HG03575 (cell line): ENCODE measurements around the gene OSBPL10.
"Not testable (repeated sequence)": the region's sequence is repeated elsewhere in the genome, so short reads cannot be mapped to it uniquely, and the experiment has no call there.

ENCODE experiments used
- ATAC-seq: cut with Tn5 transposase; IDR thresholded peaks from one replicate; pipeline ENCODE4 v1.9.1; 2021; ENCODE audit not compliant: unreplicated experiment, insufficient number of reproducible peaks, low FRiP score; ENCODE audit errors: extremely low read depth

Gene OSBPL10

DNA sequence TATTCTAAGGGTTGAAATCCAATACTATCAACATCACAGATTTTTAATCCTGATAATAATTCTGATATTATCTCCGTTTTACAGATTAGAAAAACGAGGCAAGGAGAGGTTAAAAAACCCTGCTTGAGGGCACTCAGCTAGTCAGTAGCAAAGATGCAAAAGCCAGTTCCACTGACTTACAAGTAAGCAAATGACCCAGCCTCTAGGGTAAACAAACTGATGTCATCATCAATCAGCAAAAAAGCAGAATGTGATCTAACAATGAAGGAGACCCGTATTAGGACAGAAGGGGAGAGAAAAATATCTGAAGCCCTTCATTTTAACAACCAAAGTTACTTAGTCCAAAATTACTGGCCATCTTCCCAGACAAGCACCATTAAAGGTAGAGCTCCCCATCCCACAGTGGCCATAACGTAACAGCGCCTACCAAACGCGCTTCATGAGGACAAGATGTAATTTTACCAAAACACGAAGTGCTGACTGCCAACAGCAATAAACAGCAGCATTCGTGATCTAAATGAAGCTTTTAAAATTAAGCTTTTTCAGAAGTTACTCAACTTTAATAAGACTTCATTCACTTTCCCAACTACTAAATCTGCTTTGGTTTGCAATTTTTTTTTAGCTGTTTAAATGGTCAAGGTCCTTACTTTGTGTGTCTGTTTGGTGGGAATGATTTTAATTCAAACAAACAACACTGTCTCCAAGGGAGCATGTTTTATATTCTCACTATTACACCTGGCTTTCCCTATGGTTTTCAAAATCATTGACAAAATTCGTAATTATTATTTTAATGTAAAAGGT lies 176.6 kb downstream of the OSBPL10 start:
- ATAC-seq = no peak

DNA sequence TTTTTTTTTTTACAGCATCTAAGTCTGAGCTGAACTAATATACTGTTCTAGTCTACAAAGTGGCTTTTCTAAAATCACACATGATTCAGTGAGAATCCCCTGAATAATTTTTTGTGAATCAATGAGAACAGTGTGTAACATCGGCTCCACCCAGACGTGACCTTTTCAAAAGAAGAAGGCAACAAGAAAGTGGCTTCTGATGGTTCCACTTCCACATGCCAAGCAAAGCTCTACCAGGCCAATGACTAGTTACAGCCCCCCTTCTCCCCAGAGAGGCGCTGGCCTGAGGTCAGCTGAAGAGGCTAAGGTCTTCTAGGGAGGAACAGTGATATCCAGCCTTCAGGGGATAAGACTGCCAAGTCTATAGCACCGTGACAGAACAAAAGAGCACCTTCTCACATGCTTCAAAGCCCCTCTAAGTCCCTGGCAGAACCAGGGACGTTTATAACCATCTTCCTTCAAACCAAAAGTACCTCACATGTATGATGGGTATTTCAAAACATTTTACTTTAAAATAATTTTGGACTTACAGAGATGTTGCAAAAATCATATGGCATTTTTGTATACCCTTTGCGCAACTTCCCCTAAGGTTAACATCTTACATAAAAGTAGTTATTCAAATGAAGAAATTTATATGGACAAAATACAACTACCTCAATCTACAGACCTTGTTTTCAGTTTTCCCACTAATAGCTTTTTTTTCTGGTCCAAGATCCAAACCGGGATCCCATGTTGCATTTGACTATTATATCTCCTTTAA lies 177.9 kb downstream of the OSBPL10 start:
- ATAC-seq = no peak

DNA sequence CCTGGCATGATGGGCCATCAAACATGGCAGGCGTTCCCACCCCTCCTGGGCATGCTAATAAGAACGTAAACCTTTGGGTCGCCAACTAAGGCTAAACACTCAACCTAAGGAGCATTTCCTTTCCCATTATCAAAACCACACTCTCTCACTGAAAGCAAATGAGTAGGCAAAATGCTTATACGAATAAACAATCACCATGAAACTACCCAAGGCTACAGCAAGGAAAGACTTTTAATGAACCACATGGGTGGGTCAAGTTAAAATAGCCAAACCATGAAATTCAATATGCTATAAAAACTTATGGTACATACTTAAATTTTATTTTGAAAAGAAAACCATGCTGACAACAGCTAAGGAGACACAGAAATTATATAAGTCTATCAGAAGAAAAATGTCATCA lies 180.6 kb downstream of the OSBPL10 start:
- ATAC-seq = no peak

DNA sequence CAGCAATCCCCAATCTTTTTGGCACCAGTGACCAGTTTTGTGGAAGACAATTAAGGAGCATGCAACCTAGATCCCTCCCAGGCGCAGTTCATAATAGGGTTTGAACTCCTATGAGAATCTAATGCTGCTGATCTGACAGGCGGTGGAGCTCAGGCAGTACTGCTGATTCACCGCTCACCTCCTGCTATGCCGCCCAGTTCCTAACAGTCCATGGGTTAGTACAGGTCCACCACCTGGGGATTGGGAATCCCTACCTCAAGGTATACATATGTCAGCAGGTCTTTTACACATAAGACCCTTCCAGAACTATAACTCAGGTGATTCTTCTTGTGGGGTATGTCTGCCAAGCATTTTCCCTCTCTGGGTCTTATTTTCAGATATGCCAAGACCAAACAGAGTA lies 182.2 kb downstream of the OSBPL10 start:
- no peak for ATAC-seq

DNA sequence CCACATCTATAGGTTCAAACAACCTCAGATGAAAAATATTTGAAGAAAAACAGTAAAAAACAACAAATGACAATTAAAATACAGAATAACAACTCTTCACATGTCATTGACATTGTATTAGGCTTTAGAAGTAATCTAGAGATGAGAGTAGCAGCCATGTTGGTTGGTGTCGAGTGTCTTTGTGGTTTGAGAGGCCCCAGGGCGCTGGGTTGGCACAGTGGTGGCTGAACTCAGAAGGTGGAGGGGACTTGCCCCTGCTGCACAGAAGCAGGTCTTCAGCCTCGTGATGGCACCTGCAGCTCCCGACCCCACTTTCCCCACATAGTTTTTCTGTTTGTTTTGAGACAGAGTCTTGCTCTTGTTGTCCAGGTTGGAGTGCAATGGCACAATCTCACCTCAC lies 187.2 kb downstream of the OSBPL10 start:
- ATAC-seq = no peak

DNA sequence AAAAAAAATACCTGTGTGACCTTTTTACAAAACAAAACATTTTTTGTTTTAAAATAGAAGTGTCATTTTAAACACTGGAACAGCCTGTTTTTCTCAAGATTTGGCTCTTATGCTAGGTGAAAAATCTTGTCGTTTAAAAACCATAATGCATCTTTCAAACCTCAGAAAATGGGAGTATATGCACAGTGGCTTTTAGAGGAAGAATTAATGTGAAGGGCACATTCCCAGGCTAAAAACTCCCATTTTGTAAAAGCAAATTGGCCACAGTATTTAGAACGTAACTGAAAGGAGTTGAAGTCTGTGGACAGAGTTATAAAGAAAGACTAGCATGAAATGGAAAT lies 190.0 kb downstream of the OSBPL10 start:
- no peak for ATAC-seq

DNA sequence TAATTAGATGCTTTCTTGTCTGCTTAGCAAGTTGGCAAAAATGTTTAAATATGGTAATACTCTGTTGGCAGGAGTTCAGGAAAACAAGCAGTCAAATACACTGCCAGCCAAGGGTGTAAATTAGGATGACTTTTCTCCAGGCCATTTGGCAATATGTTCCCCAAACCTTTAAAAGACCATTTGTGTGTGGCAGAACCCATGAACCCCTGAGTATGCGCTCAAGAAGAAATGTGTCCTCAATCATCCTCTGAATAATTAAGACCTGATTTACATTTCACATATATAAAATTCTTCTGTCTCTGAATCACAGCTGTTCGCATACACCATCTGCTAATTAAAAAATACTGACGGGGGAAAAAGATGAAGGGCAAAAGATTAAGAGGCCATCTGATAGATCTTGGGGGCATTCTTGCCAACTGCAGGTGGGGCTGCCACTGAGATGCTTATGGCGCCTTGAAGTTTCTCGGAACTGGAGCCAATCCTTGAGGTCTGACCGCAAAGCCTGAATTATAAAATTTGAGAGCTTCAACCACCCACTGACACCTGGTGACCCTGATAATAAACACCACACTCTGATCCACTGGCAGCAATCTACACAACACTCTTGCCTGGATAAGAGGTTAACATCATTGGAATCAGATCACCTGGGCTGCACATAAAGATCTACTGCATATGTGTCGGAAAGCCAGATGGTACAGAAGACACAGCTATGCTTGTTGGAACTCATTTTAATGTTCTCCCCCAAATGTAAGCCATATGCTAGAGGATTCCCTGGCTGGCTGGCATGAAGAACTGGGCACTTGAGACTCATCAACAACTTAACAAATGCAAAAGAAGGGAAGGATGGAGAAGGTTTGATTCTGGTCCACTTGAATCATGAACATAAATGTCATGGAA lies 190.6 kb downstream of the OSBPL10 start:
- no peak for ATAC-seq

DNA sequence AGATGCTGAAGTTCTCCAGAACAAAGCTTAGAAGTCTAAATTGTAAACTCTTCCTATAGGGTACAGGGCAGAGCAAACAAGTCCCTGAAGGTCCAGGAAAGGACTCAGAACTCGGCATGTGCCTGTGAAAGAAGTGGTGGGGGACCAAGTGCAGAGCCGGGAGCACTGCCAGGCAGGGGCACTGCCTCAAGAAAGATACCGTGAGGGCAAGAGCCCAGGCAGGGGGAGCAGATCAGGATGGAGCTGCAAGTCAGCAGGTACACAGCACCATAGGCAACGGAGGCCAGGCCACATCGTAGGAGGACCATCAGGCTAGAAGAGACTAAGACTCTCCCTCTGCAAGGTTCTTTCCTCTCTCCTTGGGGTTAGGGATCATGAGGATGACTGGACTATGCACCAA lies 191.6 kb downstream of the OSBPL10 start:
- ATAC-seq = no peak

DNA sequence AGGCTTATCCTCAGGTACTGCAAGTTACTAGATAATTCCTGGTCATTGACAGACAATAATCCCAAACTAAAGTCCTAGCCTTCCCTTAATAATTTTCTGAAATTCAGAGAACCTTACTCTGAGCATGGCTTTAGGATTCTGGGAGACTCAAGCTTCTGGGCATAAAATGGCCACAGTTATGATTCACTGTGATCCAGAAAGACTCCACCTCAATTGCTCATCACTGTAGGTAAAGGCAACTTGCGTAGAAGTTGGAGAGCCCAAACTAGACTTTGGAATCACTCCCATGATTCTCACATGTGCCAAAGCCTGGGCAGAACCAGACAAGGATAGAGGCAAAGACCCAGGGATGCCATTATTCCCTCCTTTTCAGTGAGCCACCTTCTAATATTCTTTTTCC lies 195.3 kb downstream of the OSBPL10 start:
- no peak for ATAC-seq

DNA sequence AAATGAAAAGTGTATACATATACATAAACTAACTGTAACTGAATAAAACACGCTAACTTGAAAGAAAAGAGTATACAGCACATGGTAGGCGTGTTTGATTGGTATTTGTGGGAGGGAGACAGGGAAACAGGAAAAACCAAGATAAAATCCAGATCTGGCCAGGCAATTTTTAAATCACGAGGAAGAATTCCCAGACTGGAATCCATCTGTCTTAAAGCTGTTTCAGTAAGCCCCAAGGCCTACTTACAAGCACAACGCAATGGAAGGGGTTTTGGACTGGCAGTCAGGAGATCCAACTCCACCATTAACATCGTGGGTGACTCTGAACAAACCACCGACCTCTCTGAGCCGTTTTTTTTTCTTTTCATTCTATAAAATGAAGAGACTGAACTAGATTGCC lies 195.8 kb downstream of the OSBPL10 start:
- no peak for ATAC-seq

DNA sequence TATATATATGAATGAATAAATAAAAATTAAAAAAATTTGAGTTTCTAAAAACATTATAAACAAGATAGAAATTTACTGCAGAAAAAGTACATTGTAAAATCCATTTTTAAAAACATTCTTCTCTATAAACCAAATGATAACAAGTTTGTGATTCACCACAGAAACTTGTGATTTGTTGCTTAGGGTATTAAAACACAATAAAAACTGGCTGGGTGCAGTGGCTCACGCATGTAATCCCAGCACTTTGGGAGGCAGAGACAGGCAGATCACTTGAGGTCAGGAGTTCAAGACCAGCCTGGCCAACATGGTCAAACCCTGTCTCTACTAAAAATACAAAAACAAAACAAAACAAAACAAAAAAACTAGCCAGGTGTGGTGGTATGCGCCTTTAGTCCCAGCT lies 197.2 kb downstream of the OSBPL10 start:
- not testable (repeated sequence) for ATAC-seq

DNA sequence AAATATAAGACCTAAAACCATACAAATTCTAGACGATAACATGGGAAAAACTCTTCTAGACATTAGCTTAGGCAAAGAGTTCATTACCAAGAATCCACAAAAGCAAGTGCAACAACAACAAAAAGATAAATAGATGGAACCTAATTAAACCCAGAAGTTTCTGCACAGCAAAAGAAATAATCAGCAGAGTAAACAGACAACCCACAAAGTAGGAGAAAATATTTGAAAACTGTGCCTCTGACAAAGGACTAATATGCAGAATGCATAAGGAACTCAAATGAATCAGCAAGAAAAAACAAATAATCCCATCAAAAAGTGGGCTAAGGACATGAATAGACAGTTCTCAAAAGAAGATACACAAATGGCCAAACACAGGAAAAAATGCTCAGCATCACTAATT lies 198.8 kb downstream of the OSBPL10 start:
- not testable (repeated sequence) for ATAC-seq

DNA sequence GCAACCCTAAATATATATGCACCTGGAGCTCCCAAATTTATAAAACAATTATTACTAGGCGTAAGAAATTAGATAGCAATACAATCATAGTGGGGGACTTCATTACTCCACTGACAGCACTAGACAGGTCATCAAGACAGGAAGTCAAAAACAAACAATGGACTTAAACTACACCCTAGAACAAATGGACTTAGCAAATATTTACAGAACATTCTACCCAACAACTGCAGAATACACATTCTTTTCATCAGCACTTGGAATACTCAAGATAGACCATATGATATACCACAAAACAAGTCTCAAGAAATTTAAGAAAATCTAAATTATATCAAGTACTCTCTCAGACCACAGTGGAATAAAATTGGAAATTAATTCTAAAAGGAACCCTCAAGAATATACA lies 201.5 kb downstream of the OSBPL10 start:
- no peak for ATAC-seq

DNA sequence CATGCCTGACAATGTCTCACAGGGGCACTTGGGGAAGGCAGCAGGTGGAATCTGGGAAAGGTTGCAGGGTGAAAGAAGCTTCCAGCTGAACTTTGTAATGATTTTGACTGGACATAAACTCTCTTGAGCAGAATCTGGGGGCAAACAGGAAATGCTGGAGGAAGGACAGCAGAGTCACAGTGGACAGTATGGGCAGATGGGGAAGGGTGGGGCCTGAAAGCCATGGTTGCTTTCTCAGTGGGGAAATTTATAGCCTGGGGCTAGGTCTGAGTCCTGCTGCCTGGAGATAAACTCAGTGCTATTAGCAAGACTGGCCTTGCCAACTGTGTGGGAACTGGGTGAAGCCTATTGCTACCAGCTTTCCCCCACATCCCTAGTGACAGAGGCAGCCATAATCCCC lies 203.2 kb downstream of the OSBPL10 start:
- no peak for ATAC-seq

DNA sequence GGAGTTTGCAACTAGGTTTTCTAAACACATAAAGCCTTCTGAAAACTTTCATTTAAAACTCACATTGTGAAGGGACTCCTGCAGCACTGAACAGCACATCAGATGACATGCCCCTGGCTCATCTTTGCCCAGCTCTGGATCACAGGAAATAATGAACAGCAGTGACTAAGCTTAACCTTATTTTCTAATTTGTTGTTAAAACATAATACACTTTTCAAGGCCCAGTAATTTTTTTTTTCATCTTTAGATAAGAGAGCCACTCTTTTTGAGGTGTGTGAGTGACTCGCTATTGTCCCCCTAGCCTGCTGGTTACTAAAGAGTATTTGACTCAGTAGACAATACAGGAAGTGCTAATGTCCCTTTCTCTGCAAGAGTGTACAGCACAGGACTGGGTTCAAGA lies 204.0 kb downstream of the OSBPL10 start:
- ATAC-seq = no peak

DNA sequence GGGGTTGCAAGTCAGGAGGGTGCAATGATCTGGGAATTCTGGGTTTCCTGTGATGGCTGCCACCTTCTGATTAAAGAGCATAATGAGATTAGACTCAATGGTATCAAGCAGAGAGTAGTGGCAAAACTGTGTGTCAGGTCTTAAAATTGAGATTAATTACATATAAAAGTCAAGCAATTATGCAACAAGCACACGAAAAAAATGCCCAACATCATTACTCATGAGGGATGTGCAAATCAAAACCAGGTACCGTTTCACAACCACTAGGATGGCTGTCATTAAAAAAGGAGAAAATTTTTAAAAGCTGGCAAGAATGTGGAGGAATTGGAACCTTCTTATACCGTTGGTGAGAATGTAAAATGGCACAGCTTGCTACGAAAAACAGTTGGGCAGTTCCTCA lies 205.0 kb downstream of the OSBPL10 start:
- no peak for ATAC-seq

DNA sequence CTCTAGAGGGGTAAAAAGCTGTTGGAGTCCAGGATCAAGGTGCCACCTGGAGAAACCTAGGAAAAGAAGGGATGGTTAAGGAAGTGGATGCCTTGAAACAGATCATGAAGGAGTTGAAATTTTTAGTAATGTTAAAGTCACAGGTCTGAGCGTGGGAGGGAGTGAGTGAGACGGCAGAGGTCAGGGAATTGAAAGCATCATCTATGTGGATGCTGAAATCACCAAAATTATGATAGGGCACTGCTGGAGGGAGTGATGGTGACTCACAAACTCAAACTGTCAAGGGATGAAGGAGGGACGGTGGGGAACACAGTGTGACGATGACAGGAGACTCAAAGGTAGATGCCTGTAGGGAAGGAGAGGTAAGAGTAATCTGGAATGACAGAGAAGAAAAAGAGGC lies 205.7 kb downstream of the OSBPL10 start:
- ATAC-seq = no peak

DNA sequence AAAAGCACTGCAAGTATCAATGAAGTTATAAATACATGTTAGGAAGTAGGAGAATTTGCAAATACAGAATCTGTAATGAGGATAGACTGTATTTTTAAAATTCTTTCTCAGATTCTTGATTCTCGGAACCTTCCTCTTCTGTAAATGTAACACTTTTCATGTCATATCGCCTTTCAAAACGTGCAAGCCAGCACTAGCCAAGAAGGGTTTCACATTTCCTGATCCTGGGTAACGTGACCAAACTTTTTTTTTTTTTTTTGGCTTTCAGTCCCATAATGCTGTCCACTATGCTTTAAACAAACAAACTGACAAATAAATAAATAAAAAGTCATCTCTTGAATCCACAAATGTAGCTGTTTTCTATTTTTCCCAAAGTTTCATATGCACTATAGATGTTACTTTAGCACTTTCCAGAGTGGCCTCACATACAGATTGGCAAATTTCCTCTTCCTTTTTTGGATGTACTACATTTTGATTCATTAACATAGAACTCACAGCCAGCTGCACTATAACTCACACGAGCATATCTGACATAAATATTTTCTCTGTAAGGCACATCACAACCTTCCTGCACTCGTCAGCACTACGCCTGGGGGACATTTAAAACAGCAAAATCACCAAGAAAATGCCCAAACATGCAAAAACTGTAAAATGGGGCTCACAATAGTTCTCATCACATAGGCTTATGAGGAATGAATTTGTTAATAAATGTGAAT lies 208.1 kb downstream of the OSBPL10 start:
- no peak for ATAC-seq

DNA sequence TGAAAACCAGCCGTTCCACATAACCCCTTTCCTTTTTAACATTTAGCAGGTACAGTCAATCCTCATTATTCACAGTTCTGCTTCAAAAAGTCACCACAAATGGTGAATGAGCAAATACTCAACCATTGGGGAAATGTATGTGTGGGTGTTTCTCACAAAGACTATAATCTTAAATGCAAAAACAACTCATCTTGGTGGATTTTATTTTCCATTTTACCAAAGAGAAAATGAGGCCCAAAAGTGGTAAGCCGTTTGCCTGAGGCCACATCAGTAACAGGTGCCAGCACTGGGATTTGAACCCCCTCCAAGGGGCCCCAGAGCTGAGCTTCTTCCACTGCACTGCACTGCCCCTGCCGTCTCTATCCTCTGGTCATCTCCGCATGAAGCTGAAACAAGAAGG lies 208.8 kb downstream of the OSBPL10 start:
- ATAC-seq = no peak
